AG08396 (cell line): ENCODE measurements around the gene TCFL5.

Experiments used
- DNase-seq: peaks from one replicate; pipeline ENCODE4 v3.0.0; 2012; ENCODE audit warnings: low spot score, mixed read lengths

Gene TCFL5

DNA sequence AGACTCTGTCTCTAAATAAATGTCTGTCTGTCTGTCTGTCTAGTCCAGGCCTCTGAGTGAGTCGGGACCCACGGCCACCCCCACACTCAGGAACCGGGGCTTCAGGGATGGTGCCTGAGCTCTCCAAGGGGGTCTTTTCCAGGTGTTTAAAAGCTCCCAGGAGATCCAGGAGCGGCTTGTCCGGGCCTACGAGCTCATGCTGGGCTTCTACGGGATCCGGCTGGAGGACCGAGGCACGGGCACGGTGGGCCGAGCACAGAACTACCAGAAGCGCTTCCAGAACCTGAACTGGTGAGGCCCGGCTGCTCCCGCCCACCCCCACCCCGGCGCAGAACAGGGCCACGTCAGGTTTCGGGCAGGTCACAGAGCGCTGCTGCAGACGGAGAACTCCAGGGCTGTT lies 50.3 kb downstream of the TCFL5 start:
- no peak for DNase-seq

DNA sequence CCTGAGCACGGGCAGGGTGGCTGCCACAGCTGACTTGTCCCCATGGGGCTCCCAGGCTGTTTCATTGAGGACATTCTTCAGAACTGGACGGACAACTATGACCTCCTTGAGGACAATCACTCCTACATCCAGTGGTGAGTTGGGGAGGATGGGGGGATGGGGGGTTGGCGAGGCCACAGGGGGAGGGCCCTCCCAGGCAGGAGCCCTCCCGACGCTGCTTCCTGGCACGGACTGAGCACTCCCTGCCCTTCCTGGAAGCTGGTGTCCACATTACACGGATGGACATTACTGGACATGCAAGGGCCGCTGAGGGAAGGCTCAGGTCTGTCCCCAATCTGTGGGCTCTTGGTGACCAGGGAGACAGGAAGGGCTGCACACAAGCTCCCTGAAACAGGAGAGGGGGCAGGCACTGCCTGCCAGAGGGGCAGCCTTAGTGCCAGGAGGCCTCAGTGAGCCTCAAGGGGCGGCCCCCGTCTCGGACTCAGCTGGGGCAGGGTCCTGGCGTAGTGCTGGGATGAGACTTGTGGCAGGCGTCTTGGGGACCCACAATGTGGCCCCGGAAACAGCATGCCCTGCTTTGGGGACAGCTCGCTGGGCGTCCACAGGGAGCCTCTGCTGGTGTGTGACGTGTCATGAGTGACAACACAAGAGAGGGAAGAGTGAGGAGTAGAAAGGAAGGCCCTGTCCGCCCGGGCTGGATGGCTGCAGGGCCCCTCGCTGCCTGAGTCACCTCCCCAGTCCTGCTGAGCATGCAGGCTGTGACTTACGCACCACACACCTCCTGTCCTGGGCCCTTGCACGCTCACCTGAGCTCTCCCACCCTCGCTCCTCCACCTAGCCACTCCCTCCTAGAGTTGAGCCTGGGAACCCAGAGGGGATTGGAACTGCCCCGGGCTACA lies 51.8 kb downstream of the TCFL5 start:
- DNase-seq: no peak

DNA sequence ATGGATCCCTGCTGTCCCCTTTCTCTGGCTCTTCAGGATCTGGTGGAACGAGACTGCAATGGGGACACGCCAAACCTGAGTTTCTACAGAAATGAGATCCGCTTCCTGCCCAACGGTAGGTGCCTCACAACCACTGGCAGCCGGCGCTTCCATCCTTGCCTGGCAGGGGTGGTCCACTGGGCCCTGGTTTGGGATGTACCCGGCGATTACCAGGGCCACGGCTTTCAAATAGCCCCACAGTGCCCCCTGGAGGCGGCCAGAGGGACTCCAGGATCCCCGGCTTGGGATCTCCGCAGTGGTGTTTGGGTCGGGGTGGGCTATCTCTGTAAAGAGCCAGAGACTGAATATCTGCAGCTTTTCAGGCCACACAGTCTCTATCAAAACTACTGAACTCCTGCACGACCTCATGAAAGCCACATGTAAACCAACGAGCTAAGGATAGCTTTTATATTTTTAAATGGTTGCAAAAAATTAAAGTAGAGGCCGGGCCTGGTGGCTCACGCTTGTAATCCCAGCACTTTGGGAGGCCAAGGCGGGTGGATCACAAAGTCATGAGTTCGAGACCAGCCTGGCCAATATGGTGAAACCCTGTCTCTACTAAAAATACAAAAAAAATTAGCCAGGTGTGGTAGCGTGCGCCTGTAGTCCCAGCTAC lies 53.3 kb downstream of the TCFL5 start:
- DNase-seq: peak; percentile 88

DNA sequence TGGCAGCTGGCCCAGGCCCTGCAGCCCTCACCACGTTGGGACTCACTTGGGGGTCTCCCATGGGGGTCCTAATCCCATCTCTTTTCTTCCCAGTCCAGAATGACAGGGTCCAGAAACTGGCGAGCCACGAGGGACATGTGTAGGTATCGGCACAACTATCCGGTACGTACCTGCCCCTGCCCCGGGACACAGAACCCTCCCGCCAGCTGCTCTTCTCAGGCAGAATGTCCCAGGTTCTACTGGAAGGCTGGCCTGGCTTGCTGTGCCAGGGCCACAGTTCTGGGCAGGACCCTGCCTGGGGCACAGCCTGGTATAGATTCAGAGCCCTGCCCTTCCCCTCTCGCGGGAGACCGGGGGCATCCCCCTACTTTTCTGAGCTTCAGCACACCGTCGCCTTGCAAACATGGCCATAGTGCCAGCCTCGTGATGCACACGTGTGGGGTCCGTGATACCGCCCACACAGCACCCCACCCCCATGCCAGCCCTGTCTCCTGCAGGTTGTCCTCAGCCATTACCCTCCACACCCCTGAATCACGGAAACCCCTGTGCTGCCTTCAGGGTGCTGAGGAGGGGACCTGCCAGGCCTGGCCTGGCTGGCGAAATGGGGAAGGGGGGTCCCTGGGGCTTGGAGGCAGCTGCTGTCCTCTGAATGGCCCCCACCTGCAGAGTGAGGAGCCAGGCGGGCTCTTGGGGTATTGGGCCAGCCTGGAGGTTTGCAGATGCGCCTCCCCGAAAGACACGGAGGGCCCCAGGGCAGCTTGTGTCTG lies 54.0 kb downstream of the TCFL5 start:
- no peak for DNase-seq

DNA sequence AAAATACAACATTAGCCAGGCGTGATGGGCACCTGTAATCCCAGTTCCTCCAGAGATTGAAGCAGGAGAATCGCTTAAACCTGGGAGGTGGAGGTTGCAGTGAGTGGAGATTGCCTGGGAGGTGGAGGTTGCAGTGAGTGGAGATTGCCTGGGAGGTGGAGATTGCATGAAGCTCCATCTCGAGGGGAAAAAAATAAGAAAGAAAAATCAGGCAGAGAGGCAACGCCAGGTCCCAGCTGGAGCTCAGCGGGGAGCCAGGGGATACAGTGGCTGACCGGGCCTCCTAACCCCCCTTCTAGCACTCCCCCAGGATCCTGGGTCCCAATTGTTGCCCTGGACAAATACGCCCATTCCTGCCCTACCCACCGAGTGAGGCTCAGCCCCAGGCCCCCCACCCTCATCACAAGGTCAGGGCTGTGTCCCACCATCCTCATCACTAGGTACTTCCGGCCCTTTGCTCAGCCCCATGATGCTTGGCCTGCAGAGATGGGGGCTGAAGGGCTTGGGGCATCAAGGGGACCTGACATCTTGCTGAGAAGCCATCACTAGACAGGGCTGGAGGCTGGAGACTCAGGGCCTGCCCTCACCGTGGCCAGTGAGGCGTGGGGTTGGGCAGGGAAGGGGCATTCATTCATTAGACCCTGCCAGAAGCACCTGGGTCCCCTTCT lies 55.1 kb downstream of the TCFL5 start:
- DNase-seq: no peak

DNA sequence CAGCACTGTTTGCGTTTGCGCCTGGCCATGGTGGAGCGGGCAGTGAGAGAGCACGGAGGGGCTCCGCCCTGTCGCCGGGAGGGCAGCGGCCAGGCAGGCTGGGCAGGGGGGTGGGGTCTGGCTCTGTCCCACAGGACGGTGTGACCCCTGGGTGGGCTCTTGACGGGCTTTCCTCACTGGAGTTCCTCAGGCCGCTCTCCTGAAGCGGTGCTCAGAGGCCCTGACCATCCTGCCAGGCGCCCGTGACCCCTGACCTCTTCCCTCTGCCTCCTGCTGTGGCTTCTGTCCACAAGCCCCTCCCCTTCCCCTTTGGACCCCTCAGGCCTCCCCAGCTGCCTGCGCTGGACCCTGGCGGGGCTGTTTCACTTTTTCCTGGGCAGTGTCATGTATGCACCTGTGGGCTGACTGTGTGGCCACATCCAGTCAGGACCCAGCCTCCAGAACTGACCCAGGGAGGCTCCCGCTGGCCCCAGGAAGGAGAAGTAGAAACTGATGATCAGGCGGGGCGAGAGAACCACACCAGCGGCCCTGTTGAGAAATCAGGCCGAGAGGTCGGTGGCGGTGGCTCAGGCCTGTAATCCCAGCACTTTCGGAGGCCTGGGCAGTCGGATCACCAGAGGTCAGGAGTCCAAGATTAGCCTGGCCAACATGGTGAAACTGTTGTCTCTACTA lies 55.8 kb downstream of the TCFL5 start:
- no peak for DNase-seq

DNA sequence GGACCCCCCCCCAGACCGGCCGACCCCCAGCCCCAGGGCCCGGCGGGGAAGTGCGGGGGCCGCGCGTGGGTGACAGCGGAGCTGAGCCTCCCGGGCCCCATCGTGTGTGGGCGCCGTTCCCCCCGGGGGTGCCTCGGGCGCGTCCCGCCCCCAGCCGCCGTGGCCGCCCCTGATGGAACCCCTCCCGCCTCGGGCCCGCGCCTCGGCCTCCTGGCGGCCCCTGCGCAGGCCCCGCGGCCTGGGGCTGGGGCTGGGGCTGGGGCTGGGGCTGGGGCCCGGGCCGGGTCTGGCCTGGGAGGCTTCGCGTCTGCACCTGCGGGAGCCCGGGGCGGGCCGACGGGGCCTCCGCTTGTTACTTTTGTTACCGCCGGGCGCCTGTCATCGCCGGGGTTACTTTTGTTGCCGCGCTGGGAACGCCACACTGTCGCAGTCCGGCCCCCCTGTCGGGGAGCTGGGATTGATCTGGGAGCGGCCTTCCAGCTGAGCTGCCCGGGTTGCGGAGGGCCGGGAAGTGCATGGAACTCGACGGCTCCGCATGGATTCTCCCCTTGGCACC lies 56.4 kb downstream of the TCFL5 start:
- peak; percentile 57 for DNase-seq

DNA sequence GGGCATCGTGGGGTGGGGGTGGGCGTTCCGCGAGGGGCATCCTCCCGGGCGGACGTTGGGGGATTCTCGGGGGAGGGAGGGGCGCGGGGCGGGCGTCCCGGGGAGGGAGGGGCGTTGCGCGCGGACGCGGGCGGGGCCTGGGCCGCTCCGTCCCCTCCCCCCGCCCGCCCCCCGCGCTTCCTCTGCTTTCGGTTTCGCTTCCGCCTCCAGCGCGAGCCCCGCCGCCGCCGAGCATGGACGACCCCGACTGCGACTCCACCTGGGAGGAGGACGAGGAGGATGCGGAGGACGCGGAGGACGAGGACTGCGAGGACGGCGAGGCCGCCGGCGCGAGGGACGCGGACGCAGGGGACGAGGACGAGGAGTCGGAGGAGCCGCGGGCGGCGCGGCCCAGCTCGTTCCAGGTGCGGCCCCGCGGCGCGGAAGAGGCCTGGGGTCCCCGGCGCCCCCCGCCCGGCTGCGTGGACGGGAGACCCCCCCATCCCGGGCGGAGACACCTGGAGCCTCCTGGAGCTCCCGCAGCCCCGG lies 56.9 kb downstream of the TCFL5 start, which contains the start of gene OGFR:
Gene OGFR (plus strand): TSS at position 209 of the 528 bp plus-strand sequence. CDS start 25 bp downstream, at position 234.
- peak; percentile 90 for DNase-seq

DNA sequence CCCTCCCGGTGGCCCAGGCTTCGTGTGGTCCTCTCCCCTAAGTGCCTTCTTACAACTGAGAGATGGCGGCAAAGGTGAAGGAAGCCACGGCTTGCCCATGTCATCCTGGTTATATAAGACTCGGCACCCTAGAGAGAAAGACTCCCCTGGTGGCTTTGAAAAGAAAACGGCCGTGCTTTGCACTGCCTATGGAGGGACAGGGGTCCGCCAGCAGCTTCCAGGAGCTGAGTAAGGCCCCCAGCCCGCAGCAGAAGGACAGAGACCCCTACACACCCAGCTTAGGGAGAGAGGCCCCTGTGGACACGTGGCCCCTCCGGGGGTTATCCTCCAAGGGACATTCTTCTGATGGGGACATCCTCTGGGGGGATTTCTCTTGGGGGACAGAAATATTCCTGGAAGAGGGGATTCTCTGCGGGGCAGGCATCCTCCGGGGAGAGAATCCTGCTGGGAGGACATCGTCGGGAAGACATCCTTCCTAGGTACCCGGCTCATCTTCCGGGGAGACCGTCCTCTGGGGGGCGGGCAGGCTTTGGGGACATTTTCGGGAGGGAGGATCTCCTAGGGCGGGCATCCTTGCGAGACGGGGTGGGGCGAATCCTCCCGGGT lies 57.5 kb downstream of the TCFL5 start:
- DNase-seq: no peak

DNA sequence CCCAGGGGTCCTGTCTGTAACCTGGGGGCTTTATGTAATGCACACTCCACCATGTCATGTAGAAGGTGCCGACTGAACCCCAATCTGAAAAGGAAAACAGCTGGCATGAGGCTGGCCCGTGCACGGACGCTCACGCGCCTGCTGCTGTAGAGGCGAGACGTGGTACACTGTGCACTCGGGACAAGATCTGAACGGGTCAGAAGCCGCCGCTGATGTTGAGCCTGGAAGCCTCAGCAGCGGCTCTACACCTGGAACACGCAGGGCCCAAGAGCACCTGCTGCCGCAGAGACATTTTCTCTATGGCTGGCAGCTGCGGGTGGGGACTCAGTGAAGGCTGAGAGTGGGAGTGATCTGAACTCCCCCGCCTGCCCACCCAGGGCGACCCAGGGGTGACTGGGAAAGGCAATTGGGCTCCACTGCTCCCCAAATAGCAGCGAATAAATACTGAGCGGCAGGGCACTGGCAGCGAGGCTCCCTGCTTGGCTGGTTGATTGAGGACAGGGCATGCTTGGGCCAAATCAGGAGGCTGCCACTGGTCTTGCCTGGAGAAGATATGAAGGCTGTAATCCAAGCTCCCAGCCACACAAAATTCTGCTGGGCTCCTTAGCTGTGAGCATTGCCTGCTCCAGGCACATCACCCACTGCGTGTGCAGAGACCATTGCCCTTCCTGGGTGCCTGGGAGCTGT lies 59.5 kb downstream of the TCFL5 start:
- DNase-seq: no peak

DNA sequence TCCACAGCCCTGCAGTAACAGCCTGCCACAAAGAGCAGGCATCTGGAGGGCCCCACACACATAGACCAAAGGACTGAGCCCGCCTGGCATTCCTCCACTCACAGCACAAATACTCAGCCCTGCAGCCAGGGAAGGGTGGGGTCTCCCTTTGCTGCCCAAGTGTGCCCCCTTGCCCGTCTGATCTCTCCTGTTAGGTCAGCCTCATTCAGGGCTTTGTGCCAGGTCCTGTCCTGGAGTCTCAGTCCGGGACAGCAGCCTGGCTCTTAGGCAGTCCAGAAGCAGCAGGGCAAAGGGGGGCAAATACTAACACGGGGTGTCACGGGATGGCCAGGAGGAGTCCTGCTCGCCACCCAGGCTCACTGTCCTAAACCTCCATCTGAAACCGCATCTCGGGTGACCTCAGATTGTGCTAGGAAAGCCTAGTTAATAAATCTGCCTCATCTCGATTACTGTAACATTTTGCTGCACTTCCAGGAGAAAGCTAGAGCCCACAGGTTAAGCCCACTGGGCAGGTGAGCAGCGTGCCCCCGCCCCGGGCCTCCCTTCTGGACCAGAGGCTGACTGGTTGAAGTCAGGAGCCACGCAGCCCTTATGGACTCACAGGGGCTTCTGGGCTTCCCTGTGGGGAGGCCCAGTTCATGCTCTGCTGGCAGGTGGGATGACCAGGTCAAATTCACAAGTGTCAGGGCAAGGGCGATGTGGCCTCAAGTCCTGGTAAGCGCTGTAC lies 60.2 kb downstream of the TCFL5 start:
- no peak for DNase-seq

DNA sequence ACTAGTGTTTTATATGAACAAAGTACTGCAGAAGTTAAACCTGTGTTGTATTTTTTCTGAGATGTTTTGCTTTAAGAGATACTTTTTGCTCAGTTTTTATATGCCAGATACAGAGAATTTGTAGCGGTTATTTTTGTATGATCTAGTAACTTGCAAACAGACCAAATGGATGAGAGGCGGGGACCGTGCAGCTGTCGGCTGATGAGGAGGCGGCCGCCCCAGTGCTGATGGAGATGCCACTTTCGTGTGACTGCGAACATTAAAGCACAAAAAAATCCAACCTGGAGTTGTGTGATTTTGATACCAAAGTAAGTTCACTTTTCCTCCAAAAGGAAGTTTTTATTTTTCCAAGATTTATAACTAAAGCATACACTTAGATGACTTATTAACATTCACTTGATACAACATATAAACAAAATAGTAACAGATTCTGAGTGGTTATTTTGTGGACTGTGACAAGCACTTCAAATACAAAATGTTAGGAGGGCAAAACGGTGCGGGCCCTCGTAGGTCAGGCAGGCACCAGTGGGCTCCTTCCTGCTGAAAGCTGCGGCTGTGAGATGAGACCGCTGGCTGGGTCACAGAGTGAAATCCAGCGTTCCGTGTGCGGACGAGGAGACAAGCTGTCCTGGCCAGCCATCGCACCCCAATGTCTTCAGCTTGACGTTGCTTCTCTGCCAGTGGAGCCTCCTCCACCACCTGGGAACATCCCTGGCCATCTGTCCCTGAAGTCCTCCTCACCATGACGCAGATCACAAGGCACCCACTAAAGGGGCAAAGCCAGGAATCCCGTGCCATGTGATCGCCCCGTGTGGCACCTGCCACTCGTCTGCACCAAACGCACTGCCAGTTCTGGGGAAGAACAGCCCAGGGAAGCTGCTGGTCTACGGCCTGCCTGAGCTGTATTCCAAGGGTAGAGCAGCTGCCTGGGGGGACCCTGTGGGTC lies 61.0 kb downstream of the TCFL5 start:
- DNase-seq: no peak

DNA sequence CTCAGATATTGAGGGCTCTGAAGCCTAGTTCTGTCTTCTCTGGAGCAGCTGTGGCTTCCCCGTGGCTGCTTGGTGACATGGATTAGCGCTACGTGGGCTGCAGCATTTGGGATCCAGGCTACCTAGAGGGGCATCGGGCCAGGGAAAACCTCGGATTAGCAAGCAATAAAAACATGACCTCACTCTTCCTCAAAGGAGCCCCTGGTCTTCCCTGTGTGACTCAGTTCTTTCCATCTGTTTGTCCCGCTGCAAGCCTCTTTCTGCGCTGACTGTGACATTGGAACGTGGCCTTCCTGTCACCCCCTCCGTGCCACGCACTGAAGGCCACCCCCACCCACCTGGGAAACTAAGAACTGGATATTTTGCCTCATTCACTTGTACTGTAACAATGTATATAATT lies 61.7 kb downstream of the TCFL5 start:
- no peak for DNase-seq

DNA sequence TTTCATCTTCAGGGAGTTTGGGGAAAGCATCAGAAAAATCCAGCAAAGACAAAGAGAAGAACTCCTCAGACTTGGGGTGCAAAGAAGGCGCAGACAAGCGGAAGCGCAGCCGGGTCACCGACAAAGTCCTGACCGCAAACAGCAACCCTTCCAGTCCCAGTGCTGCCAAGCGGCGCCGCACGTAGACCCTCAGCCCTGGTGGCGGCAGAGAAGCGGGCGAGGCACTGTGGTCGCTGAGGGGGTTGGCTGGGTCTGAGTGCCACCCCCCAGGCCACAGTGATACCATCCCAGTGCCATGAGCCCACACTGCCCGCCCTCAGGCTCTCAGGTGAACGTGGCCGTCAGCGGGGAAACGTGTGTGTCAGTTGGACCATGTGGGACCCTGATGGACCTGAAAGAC lies 62.2 kb downstream of the TCFL5 start:
- no peak for DNase-seq

DNA sequence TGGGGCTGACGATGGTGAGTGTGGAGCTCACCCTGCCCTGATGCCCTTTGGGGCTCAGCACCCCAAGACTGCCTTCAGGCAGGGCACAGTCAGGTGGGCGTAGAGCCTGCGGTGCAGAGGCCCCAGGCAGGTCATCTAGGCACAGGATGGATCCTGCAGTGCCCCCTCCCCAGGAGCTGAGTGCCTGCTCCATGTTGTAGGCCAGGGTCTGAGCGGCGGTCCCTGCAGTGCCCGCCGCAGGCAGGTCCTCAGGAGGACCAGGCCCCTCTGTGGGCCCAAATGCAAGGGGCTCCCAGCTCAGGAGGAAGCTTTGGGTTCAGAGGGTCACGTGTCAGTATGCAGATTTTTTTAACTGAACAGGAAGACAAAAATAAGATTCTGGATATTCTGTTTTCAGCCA lies 62.6 kb downstream of the TCFL5 start:
- no peak for DNase-seq

DNA sequence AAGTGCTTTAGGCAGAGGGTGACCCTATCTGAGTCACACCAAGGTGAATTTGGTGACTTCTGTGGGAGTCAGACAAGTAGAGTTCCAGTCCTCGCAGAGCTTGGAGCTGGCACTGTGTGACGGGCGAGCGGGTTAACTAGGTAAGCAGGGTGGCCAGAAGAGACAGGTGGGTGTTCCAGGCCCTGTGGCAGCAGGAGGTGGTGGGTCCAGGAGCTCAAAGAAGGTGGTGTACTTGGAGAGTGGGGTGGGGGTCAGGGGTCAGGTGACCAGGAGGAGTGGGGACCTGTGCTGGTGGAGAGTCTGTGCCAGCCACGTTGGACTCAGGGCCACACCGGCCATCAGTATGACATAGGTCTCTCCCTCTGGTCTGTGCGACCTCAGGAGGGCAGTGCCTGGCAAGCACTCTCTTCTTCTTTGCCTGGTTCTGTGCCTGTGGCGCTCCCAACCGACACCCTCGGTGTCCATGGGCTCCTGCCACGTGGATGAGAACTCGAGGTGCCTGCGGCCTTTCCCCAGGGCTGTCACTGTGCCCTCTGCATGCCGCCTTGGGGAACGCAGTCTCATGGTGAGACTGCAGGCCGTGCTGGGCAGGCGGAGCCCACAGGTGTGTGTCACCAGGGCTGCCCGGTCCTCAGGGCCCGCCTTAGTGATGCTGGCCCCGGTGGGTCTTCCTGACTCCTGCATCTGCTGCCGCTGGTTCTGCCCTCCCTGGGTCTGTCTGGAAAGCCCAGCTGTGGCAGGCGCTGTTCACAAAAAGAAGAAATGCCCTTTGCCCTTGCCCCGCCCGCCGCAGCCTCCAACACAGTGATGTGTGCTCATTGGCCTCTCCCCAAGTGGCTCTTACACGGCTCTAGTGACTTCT lies 63.7 kb downstream of the TCFL5 start:
- DNase-seq: no peak
